Kasumi-1 (cell line): ENCODE measurements around the gene BFSP1.

Experiments
- DNase-seq, 2 experiments: peaks; one replicate each; lab custom pipeline; 2025; lab: John Stamatoyannopoulos, UW

BFSP1 gene

GRCh38 chr20:17461941-17462340 lies 69.2 kb downstream of the BFSP1 start:
- no peak for DNase-seq

- no peak for DNase-seq
These were observed 71.1 kb downstream of the BFSP1 start for GRCh38 chr20:17460119-17460518.

- no peak for DNase-seq
These were observed 73.5 kb downstream of the BFSP1 start for GRCh38 chr20:17457588-17458190.

DNA sequence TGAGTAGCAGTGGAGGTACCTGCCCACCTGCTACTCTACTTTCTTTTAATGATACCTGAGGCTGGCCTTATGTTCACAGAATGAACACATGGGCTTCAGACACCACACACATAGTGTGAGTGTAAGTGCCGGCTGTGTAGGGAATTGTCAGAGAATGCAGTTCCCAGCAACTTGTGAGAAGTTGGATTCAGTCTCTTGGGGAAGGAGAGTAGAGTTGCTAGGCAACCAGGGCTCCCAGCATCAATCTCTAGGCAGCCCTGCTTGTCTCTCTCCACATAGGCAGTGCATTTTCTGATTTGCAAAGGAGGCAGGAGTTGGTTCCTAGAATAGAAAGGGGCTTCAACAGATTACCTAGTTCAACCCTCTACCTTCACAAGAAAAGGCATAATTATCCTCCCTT lies 74.1 kb downstream of the BFSP1 start:
- DNase-seq = no peak

GRCh38 chr20:17456279-17456678 lies 74.9 kb downstream of the BFSP1 start:
- DNase-seq = no peak

GRCh38 chr20:17453592-17453991 lies 77.6 kb downstream of the BFSP1 start:
- no peak for DNase-seq

DNA sequence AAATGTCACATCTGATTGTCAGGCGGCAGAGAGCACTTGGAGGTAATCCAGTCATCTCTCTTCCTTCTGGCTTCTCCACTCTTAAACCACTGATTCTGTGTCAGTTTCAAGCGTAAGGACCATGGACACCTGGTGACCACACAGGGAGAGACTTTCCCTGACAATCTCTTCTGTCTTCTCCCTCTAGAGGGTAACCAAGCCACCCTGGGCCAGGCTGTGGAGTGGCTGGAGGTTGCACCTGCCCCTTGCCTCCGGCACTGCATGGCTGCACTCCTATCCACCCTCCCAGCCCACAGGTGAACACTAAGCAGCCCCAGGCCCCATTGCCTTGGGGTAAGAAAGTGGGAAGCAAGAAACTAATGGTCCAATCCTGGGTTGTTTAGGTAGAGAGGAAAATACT lies 78.7 kb downstream of the BFSP1 start:
- DNase-seq = no peak

GRCh38 chr20:17449031-17449430 lies 82.1 kb downstream of the BFSP1 start:
- DNase-seq = no peak

DNA sequence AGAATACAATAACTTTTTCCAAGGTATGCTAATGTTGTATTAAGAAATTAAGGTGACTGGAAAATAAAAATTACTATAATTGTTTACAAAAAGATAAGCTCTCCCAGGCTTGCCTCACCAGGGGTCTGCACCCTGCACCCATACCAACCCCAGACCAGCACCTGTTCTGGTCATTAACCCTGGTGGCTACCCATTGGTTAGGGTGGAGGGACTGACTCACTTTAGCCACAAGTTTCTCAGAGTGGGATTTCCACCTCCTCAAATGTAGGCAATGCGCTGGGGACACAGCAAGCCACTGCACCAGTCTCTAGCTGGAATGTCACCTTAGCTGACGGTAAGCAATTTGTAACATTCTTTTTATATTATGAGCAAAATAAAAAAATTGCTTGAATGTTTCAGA lies 83.1 kb downstream of the BFSP1 start:
- no peak for DNase-seq

DNA sequence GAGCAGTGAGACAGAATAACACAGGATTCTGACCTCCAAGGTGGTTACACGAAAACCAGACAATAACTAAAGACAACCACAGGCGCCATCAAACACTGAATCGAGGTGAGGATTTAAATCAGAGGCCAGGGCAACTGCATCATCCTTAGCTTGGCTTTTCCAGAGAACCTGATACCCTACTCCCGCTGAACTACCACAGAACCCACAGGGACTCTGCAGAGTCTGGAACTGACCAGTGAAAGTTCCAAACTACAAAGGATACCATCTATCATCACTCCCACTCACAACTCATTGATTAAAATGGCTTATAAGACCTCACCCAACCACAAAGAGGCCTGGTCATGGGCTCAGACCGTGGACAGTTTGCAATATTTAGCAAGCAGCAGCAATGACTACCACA lies 85.0 kb downstream of the BFSP1 start:
- DNase-seq = no peak

DNA sequence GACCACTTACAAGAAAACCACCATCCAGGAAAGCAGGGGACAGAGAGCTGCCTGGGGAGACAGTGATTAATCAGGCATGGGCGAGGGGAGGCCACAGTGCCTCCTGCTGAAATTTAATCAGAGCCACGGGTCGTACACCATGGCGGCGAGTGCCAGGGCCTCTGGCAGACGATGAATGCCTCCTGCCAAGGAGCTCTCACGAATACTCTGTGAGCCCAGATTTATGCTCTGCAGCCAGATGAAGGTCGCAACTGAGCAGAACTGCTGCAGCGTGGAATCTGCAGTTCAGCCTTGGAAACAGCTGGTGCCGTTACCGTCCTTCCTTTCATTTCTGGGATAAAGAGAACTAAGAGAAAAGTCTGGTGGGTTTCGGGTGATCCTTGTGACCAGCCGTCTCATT lies 85.6 kb downstream of the BFSP1 start:
- no peak for DNase-seq

- no peak for DNase-seq
These were observed 87.1 kb downstream of the BFSP1 start for GRCh38 chr20:17444091-17444490.
